ENCODE data around the gene NCKAP5. TPM values are rescaled to one million over a fixed set of nuclear protein-coding genes. Genes with fewer than 3 reads are reported as not detected.
A peak's percentile ranks its signal among the peaks of the same experiment; 100 is the strongest.

NCKAP5 gene
- total and polyA plus RNA-seq, 2 of the 8 experiments (the other 6 are each of a cell fraction or from before 2014, with no cell fraction given): 0.27 to 0.86 TPM

- TF ChIP-seq PHF8 (conservative IDR thresholded peaks at IDR 0.05; ENCODE audit: low read depth, low read length) (no peak), CTCF (IDR thresholded peaks at IDR 0.05; ENCODE audit: control extremely low read depth in 1 of 3, insufficient read depth in 1 of 3, low read depth in 1 of 3, low read length in 3 of 3) (peak; percentile 46 to 68 (median 66)), RAD21 (IDR thresholded peaks at IDR 0.05 in 1 of 2, conservative IDR thresholded peaks at IDR 0.05 in 1 of 2; ENCODE audit: low read depth in 2 of 2, low read length in 2 of 2) (peak; percentile 76 to 83), TBP (IDR thresholded peaks at IDR 0.05; ENCODE audit: low read depth, low read length) (no peak)
- no peak overlapping the region for H2BK120ac ChIP-seq (replicated peaks; ENCODE audit: low read depth, low read length)
- H3K14ac ChIP-seq (ENCODE audit: insufficient read length): no peak overlapping the region
- H2AFZ ChIP-seq (ENCODE audit: low read length): 0 out of 2 replicates have a peak overlapping the region, but pooled peaks have one; percentile 55
- no peak overlapping the region for H3K23ac ChIP-seq (ENCODE audit: insufficient read length)
- FAIRE-seq: no peak
- no peak overlapping the region for H3K9ac ChIP-seq (replicated peaks in 1 of 4; ENCODE audit: extremely low read depth in 1 of 4, low read depth in 3 of 4, low read length in 3 of 4)
- no peak overlapping the region for H2BK20ac ChIP-seq (ENCODE audit: low read length)
- H3K36me3 ChIP-seq (ENCODE audit: control insufficient read depth in 2 of 4, insufficient read depth in 4 of 4, low read length in 3 of 4): no peaks in the 10 kb centered on the region
- 80% methylated on average over 8 of the region's 8 CpGs; no CpG with 5 or more reads in 1 of the 2 experiments for WGBS, 2 experiments (ENCODE audit: extremely low coverage in 1 of 2, insufficient coverage in 1 of 2, insufficient read length in 1 of 2, insufficient replicate concordance in 2 of 2, low coverage in 1 of 2, low lambda C conversion rate in 2 of 2, missing lambda C conversion rate in 1 of 2)
- H3K9me3 ChIP-seq (ENCODE audit: insufficient read depth in 2 of 2, low read depth in 1 of 2, low read length in 1 of 2): no peaks in the 10 kb centered on the region
- H4K91ac ChIP-seq (replicated peaks; ENCODE audit: insufficient read length, low read length): no peak overlapping the region
- H3K4me1 ChIP-seq (replicated peaks in 1 of 4; ENCODE audit: control insufficient read depth in 3 of 4, insufficient read depth in 4 of 4, low read length in 3 of 4): no peaks in the 10 kb centered on the region
- H4K5ac ChIP-seq (ENCODE audit: insufficient read length, low read depth, low read length): no peak overlapping the region
- peak in 1 of 2 experiments; percentile 46 for DNase-seq (ENCODE audit: low read depth in 1 of 2, low spot score in 2 of 2)
- H3K23me2 ChIP-seq (ENCODE audit: low read depth, low read length): no peaks in the 10 kb centered on the region
- H2BK5ac ChIP-seq (ENCODE audit: low read depth, low read length): no peak overlapping the region
- H3K4me2 ChIP-seq (ENCODE audit: insufficient read depth in 1 of 2, low read depth in 2 of 2, low read length in 2 of 2): no peak overlapping the region
- H3K4me3 ChIP-seq (ENCODE audit: extremely low read depth in 1 of 4, insufficient read depth in 2 of 4, low read depth in 3 of 4, low read length in 4 of 4): no peak overlapping the region
- no peaks in the 10 kb centered on the region for H4K20me1 ChIP-seq (replicated peaks in 1 of 2; ENCODE audit: control insufficient read depth in 1 of 2, insufficient read depth in 2 of 2, low read length in 2 of 2)
- no peak overlapping the region for H2AK5ac ChIP-seq (ENCODE audit: low read depth, low read length)
- H3K27ac ChIP-seq (ENCODE audit: low read depth, low read length): no peak overlapping the region
- no peak overlapping the region for H3K4ac ChIP-seq (replicated peaks; ENCODE audit: insufficient read length, low read depth, low read length)
- no peak overlapping the region for H3K18ac ChIP-seq (ENCODE audit: extremely low read depth, low read length)
- H3K79me2 ChIP-seq (ENCODE audit: control insufficient read depth in 1 of 2, insufficient read depth in 2 of 2, low read length in 2 of 2): no peaks in the 10 kb centered on the region
- no peaks in the 10 kb centered on the region for H3K27me3 ChIP-seq (replicated peaks in 1 of 4; ENCODE audit: control insufficient read depth in 3 of 4, extremely low read depth in 1 of 4, insufficient read depth in 3 of 4, low read length in 3 of 4)
- no peak overlapping the region for H2BK15ac ChIP-seq (ENCODE audit: low read length)
- H4K8ac ChIP-seq (ENCODE audit: extremely low read depth, insufficient read depth, low read length): no peak overlapping the region
- H2BK12ac ChIP-seq (ENCODE audit: low read depth, low read length): no peak overlapping the region
- ChIA-PET CTCF (ENCODE audit: partially characterized antibody) (interaction anchor here (0.6 to 1.5 kb wide), 16 partner anchors 8 to 367 kb away, joined by 3 to 6 read pairs (median 3); no protein-coding TSS in a partner anchor), POLR2A (ENCODE audit: partially characterized antibody) (no interaction called here)
- no peak overlapping the region for H3K56ac ChIP-seq (replicated peaks; ENCODE audit: insufficient read length, low read depth, low read length)
- no peaks in the 10 kb centered on the region for H3K79me1 ChIP-seq (ENCODE audit: low read depth, low read length)
Observed at GRCh38 chr2:132911726-132912724, 656.2 kb downstream of the NCKAP5 start.
